HCT116 (cell line): ENCODE data around the gene ARCN1.

Experiments
- CEBPB ChIP-seq: IDR thresholded peaks from 2 replicates; pipeline ENCODE4 v1.6.1; 2012; ENCODE audit warnings: low read depth
- CTCF ChIP-seq, 3 experiments: fragments of 200-600 bp in 1 of 3; sonication (generic) in 1 of 3; IDR thresholded peaks in 2 of 3; conservative IDR thresholded peaks in 1 of 3; 2 replicates each; pipeline ENCODE4 v1.5.1; 2012 to 2017; ENCODE audit warnings: low read depth in 2 of 3, low read length in 2 of 3, antibody characterized with exemption in 1 of 3, borderline replicate concordance in 1 of 3, control low read depth in 1 of 3, mild to moderate bottlenecking in 1 of 3, mixed read lengths in 1 of 3, mixed run types in 1 of 3, moderate library complexity in 1 of 3; ENCODE audit not compliant: insufficient read depth in 1 of 3
- EZH2 ChIP-seq: fragments of 200-600 bp; sonication (generic); IDR thresholded peaks from 2 replicates; pipeline ENCODE4 v1.6.1; 2017; ENCODE audit warnings: antibody characterized with exemption, mixed run types
- EZH2phosphoT487 ChIP-seq: fragments of 200-600 bp; IDR thresholded peaks from 2 replicates; pipeline ENCODE4 v1.6.1; 2018; ENCODE audit warnings: antibody characterized with exemption, borderline replicate concordance
- POLR2AphosphoS5 ChIP-seq: IDR thresholded peaks from 2 replicates; pipeline ENCODE4 v1.6.1; 2011; ENCODE audit warnings: mild to moderate bottlenecking, low read depth, low read length, moderate library complexity
- SRF ChIP-seq: IDR thresholded peaks from 2 replicates; pipeline ENCODE4 v1.6.1; 2012; ENCODE audit warnings: low read depth
- YY1 ChIP-seq: IDR thresholded peaks from 2 replicates; pipeline ENCODE4 v1.6.1; 2011; ENCODE audit warnings: low read length, low read depth, moderate library complexity, mild to moderate bottlenecking; ENCODE audit not compliant: insufficient replicate concordance; ENCODE audit errors: extremely low read depth
- TF ChIP-seq, protein P1 (sequence below): IDR thresholded peaks from 2 replicates; pipeline ENCODE4 v1.6.1; 2011; ENCODE audit warnings: mild to moderate bottlenecking, low read length, moderate library complexity; ENCODE audit not compliant: insufficient replicate concordance; ENCODE audit errors: extremely low read depth

GRCh38 chr11:118649941-118650340, 77.7 kb downstream of the ARCN1 start:
- TF ChIP-seq CEBPB (no peak), POLR2AphosphoS5 (no peak), CTCF (IDR thresholded peaks at IDR 0.05 in 2 of 3, conservative IDR thresholded peaks at IDR 0.05 in 1 of 3; ENCODE audit: borderline replicate concordance in 1 of 3, insufficient read depth in 1 of 3, low read depth in 2 of 3, low read length in 2 of 3) (no peak), EZH2phosphoT487 (no peak), EZH2 (no peak), YY1 (no peak), SRF (no peak)
- TF ChIP-seq, protein P1, sequence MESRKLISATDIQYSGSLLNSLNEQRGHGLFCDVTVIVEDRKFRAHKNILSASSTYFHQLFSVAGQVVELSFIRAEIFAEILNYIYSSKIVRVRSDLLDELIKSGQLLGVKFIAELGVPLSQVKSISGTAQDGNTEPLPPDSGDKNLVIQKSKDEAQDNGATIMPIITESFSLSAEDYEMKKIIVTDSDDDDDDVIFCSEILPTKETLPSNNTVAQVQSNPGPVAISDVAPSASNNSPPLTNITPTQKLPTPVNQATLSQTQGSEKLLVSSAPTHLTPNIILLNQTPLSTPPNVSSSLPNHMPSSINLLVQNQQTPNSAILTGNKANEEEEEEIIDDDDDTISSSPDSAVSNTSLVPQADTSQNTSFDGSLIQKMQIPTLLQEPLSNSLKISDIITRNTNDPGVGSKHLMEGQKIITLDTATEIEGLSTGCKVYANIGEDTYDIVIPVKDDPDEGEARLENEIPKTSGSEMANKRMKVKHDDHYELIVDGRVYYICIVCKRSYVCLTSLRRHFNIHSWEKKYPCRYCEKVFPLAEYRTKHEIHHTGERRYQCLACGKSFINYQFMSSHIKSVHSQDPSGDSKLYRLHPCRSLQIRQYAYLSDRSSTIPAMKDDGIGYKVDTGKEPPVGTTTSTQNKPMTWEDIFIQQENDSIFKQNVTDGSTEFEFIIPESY, result no peak
